Measurements from ENCODE around the gene KLK15. TPM values are rescaled to one million over a fixed set of nuclear protein-coding genes. Genes with fewer than 3 reads are reported as not detected.

Gene KLK15
- total and polyA plus RNA-seq, 2 of the 8 experiments (the other 6 are each of a cell fraction or from before 2014, with no cell fraction given) = not detected

GRCh38 chr19:50877338-50877737 lies 44.0 kb upstream of the KLK15 start (continued):
- TF ChIP-seq BACH1 (IDR thresholded peaks at IDR 0.05; ENCODE audit: low read length) (no peak), CHD2 (IDR thresholded peaks at IDR 0.05; ENCODE audit: low read length) (no peak), SIN3A (conservative IDR thresholded peaks at IDR 0.05 in 1 of 2, IDR thresholded peaks at IDR 0.05 in 1 of 2; ENCODE audit: low read depth in 1 of 2, low read length in 2 of 2) (no peak), EP300 (IDR thresholded peaks at IDR 0.05; ENCODE audit: borderline replicate concordance in 1 of 2, low read depth in 2 of 2, low read length in 2 of 2) (no peak)

Data from H1 (cell line).